GM18909 (cell line): ENCODE data around the gene LRRC18.

Source experiments
- ATAC-seq: cut with Tn5 transposase; IDR thresholded peaks from one replicate; pipeline ENCODE4 v1.9.1; 2021; ENCODE audit warnings: mild to moderate bottlenecking; ENCODE audit not compliant: unreplicated experiment, poor library complexity

LRRC18 gene

DNA sequence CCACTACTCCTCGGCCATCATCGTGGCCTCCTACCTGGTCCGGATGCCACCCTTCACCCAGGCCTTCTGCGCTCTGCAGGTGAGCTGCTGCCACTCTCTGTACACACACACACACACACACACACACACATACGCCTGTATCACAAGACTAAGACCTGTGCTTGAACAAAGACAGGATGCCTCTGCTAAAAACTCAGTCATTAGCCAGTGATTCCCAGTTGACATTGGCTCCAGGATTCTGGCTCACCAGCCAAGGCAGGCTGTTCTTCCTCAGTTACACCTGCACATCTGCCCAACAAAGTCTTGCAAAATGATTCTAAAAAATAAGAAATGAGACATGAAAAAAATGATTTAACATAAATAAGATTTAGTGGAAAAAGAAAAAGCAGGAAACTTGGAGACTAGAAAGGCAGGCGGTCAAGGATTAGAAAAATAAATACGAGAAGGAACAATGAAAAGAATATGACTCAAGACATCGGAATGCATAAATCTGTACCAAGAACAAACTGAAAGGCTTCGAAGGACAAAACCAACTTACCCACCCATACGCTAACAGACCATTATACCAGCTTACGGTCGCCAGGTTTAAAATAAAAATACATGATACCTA, 7.4 kb upstream of the LRRC18 start:
- ATAC-seq: no peak

- no peak for ATAC-seq
Measured at GRCh38 chr10:48946332-48946731, 6.7 kb upstream of the LRRC18 start.

DNA sequence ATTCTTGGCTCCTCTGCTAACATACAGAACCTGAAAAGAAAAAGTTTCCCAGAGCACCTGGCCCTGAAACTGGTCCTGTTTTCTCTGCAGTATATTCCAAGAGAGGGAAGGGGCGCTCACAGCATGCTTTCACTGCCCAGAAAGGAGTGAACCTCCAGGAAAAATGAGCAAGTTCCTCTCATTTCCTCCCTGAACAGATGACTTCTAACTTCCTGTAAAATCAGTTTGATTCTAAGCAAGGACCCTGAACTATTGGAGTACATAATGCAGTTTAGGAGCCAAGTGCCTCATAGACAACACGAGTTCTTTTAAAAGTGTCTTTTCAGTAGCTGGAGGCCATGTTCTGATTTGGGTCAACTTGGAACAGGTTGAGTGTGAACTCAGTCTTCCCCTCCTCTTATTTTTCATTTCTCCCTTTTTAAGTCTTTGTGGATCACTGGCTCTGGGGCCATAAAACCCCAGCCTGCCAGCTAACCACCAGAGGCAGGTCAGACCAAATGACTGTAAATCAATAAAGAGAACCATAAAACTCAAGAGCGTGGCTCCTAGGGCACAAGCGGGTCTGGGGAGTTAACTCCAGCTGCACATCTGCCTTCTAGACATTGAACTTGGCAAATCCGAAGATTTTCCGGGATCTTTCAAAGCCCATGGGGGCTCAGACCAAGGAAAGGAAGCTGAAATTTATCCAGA, 5.9 kb upstream of the LRRC18 start:
- ATAC-seq: no peak

- no peak for ATAC-seq
Measured at GRCh38 chr10:48944171-48944570, 4.5 kb upstream of the LRRC18 start.

DNA sequence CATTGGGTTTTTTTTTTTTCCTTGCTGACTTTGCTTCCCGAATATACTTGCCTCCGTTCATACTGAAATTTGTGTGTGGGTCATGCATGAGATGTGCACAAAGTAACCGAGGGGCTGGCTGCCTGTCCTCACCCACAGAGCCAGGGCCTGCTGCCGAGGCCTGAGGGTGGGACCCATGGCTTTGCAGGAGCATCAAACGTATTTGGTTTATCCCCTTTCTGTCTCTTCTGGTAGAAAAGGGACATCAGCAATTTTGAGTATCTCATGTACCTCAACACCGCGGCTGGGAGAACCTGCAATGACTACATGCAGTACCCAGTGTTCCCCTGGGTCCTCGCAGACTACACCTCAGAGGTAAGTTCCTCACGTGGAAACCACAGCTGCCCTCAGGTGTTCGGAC, 3.5 kb upstream of the LRRC18 start:
- ATAC-seq: no peak

GRCh38 chr10:48941427-48942075, 1.9 kb upstream of the LRRC18 start:
- ATAC-seq: no peak

DNA sequence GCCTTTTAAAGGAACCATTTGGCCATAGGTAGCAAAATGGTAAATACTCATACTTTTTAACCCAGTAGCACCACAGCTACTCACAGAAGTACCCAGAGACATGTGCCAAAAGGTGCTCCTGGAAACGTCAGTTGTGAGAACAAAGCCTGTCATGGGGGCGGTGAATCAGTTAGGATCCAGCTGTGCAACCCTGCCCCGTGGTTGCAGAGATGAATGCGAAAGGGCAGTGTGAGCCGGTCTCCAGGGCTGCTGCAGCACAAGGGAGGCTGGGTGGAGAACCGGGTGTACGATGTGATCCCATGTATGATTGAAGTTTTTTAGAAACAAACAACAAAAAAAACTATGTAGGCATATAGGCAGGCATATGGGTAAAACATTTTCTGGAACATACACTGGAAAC, 1.3 kb upstream of the LRRC18 start:
- no peak for ATAC-seq

DNA sequence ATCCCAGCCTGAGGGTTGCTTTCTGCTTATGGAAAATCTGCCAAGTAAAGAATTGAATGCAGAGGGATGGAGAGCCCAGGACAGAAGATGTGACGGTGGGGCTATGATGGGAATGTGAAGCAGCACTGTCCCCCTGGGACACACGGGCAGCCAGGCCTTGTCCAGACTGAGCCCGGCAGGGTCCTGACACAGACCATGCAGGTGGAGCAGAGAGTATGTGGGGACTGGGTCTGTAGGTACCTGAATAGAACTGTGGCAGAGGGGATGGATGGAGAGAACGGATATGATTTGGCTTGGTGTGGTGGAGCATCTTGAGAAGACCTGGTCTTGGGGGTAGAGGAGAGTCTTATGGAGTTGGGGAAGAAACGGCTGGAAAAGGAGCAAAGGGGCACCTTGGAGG, 732 bp upstream of the LRRC18 start:
- no peak for ATAC-seq

GRCh38 chr10:48938990-48939536, 577 bp downstream of the LRRC18 start:
- ATAC-seq: no peak

DNA sequence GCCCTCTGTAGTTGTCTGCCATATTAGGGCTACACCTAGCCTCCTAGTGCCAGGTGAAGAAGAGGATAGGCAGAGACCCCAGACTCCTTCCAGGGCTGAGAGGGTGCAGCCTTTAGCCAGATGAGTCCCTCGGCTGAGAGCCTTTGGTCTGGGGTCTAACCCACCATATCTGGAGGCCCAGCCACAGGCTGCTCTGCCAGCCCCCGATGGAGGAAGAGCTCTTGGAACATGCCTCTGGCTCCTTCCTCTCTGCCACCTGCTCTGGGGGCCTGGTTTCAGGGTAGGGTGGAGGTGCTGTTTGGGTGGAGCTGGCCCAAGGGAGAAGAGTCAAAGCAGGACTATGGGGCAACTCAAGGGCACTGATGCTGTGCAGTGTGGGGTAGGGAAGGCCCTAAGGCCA, 1.4 kb downstream of the LRRC18 start:
- ATAC-seq: no peak

- no peak for ATAC-seq
Measured at GRCh38 chr10:48937796-48938195, 1.8 kb downstream of the LRRC18 start.

- no peak for ATAC-seq
Measured at GRCh38 chr10:48935577-48935976, 4.1 kb downstream of the LRRC18 start.

GRCh38 chr10:48934672-48935501, 4.8 kb downstream of the LRRC18 start:
- no peak for ATAC-seq

- no peak for ATAC-seq
Measured at GRCh38 chr10:48932831-48933664, 6.6 kb downstream of the LRRC18 start.

DNA sequence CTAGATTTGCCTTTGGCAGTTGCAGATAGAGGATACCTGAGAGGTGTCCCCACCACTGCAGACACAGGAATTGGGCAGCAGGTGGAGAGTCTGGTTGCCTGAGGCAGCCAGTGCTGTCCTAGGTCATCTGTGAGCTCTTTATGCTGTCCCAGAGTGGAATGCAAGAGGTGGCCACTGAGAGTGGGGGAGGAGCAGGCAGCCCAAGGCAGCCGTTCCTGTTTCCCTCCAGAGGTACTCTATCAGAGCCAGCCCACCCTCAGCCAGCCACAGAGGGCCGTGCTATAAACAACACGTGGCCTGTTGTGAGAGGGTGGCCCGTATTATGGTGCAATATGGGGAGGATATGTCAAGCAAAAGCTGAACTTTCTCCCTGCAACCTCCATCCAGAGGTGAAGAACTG, 8.5 kb downstream of the LRRC18 start:
- ATAC-seq: no peak

- ATAC-seq: no peak
Measured at GRCh38 chr10:48929413-48929990, 10.1 kb downstream of the LRRC18 start.

GRCh38 chr10:48926764-48927540, 12.7 kb downstream of the LRRC18 start:
- no peak for ATAC-seq

DNA sequence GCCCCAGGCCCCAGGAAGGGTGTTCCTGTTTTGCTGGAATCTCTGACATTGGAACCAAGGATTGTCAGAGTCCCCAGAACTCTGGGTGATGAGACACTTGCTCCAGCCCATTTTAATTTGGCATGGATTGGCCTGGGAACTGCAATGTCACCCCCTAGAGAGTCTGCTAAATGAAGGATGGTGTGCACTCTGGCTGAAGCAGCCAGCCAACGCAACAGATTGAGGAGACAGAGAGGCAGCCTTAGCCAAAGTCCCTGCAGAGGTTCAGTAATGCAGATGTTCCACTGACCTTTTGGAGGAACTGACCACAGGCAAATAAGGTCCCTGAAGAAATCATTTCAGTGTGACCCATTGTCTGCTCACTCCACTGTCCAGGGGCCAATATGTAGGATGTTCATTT, 13.4 kb downstream of the LRRC18 start:
- no peak for ATAC-seq

- no peak for ATAC-seq
Measured at GRCh38 chr10:48924988-48925387, 14.7 kb downstream of the LRRC18 start.
